HG03103 (cell line): ENCODE measurements around the gene PLXND1.

Source experiments
- ATAC-seq: cut with Tn5 transposase; IDR thresholded peaks from one replicate; pipeline ENCODE4 v1.9.1; 2021; ENCODE audit warnings: low read depth; ENCODE audit not compliant: unreplicated experiment

Gene PLXND1

DNA sequence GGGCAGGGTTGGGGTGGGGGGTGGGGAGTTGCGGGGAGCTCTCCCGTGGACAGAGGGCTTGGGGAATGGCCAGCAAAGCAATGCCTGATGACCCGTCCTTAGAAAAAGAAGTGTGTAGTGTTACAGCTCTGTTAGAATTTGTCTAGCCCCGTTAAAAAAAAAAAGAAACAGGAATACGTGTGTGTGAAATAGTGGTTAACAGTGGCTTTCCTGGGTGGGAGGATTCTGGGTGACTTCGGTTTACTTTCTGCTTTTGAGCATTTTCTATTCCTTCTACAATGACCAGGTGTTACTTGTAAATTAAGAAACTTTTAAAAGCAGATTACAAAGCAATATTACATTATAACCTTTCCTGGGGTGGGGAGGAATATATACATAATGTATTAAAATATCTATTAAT is 38.5 kb downstream of the PLXND1 start:
- ATAC-seq = no peak

- ATAC-seq = no peak
Measured at GRCh38 chr3:129567176-129567705, 39.2 kb downstream of the PLXND1 start.

GRCh38 chr3:129565902-129566301 is 40.6 kb downstream of the PLXND1 start:
- no peak for ATAC-seq

DNA sequence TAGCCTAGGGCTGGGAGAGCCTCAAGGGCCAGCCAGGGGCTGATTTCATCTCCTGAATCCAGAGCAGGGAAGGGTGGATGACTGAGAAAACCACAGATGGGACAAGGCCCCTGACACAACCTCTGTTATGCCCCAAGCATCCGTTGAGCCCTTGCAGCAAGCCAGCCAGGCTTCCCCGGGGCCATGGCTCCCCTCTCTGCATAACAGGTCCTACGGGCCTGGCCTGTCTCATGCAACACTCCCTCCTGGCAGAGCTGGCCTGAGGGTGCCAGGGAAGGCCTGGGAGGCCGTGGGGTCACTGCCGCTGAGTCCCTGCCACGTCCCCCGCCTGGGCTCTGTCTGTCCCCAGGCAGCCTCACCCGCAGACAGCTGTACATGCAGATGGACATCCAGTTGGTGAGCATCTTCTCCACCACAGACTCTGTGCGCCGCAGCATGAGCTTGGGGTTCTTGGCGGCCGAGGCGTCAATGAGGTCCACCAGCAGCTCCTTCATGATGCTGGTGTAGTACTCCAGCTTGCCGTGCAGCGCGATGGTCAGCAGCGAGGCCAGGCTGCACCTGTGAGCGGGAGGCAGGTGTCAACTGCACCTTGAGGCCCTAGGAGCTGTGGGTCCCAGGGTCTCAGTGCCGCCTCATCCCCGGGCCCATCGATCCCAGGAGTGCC is 41.4 kb downstream of the PLXND1 start:
- no peak for ATAC-seq

DNA sequence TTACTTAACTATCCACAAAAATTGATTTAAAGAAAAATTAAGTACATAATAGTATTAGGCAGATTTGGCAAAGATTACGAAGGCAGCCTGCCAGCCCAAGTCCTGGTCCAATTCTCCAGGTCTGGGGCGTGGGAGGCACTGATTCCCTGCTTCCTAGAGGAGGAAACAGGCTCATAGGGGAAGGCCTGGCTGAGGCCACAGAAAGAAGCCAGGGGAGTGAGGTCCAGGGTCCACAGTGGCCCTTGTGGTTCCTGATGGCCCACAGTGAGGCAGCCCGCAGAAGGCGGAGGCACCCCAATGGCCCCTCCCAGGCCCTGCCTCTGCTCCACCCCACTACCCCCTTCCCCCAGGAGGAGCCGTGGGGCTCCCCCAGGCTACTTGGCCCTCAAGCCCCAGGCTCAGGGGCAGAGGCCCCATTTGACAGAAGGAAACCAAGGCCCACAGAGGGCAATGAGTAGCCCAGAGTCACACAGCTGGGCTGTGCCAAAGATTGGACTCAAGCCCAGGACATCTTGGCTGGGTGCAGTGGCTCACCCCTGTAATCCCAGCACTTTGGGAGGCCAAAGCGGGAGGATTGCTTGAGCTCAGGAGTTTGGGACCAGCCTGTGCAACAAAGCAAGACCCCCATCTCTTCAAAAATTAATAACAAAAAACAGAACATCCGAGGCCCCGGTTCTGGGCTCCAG is 42.5 kb downstream of the PLXND1 start:
- no peak for ATAC-seq

DNA sequence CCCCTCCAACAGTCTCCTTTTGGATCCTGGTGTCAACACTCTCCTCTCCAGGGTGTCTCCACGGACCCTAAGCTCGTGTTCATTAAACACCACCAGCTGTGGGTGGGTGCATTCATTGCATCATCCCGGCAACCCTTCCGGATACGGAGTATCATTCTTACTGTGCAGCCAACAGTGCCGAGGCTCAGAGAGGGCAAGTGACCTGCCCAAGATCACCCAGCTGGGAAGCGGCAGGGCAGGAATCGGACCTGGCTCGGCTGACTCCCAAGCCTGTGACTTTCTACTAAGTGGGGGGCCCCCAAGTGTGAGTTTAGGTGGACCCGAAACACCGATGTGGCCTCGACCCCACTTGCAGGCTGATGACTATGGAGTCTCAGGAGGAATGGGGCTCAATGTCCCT is 43.1 kb downstream of the PLXND1 start:
- no peak for ATAC-seq

DNA sequence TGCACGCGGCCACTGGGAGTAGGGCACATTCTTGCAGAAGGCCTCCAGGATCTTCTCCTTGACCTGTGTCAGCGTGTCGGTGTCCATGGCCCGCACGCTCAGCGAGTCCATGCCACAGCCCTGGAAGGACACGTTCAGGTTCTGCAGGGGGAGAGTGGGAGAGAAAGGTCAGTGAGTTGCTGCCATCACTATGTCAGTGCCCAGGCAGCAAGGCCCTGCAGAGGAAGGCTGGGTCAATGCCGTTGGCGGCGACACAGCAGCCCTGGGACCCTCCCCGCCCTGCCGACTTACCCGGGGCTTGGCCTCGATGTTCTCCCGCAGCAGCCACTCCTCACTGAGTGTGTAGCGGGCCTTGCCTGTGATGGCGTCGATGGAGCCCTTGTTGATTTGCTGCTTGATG is 43.7 kb downstream of the PLXND1 start:
- ATAC-seq = no peak

- ATAC-seq = no peak
Measured at GRCh38 chr3:129561619-129562248, 44.7 kb downstream of the PLXND1 start.

DNA sequence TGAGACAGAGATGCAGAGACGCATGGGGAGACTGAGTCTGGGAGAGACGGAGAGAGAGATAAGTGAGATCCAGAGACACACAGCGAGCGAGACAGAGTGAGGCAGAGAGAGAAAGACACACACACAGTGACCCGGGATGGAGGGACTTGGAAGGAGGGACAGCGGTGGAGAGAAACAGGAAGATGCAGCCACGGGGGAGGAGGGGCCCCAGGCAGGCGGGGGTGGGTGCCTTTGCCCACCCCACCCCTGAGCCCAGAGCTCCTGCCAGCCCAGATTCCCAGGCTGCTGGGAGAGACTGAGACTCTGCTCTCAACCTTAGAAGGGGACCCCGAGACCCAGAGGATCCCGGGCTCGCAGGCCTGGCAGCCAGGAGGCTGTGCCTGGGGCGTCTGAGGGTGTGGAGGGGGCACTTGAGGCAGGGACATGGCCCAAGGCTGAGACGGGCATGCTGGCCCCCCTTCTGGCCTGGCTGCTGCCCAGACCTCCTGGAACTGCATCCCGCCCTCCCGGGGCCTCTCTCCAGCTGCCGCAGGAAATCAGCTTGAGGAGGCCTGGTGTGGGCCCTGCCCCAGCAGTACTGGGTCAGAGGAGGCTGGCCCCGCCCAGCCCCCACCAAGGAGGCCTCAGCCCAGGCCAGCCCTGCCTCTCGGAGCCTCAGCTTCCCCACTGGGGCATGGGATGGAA is 45.4 kb downstream of the PLXND1 start:
- ATAC-seq = no peak

GRCh38 chr3:129560269-129560787 is 46.1 kb downstream of the PLXND1 start:
- no peak for ATAC-seq

DNA sequence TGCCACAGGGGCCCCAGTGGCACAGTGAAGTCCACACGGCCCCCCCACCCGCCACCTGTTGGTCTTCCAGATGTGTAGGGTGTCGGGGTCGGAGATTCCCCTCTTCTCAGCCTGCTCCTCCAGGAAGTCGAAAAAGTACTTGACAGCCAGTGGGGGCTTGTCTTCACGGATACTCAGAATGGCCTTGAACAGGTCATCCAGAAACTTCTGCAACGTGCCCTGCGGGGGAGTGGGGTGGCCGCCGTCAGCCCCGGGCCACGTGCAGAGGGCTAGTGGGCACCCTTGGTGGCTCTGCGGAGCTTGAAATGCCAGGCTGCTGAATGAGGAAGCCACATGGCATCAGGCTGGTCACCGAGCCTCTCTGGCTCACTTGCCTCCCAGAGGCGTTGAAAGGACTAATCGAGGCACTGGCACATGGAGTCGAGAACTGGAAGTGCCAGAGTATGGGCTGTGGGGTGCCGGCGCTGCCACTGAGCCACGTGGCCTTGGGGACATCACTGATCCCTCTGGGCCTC is 46.9 kb downstream of the PLXND1 start:
- no peak for ATAC-seq

GRCh38 chr3:129558772-129559564 is 47.5 kb downstream of the PLXND1 start:
- no peak for ATAC-seq

DNA sequence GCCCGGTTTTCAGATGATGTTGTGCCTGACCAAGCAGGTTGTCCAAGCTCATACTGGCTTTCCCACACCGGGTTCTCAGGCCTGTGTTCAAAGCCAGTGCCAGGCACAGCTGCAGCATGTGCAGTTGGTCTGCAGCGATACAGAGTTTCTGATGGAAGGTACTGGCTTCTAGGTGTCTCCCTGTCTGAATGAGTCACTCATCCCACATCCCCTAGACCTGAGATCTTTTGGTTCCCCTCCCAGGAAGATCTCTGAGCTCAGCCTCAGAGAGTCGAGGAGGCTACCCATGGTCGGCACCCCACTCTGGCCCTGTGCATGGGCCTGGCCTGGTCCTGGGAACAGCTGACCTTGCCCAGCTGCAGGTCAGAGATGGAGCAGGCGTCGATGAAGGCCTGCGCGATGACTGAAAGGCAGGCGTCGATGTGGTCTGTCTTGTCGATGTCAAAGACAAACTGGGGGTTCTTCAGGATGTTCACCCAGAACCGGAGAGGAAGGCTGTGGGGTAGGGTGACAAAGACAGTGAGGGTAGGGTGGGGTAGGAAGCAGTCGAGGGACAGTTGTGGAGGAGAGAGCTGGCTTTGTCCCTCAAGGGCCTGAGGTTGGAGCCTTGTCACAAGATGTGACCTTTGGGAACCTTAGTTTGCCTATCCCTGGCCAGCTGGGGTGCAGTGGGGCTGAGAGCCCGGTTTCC is 48.2 kb downstream of the PLXND1 start:
- ATAC-seq = no peak

DNA sequence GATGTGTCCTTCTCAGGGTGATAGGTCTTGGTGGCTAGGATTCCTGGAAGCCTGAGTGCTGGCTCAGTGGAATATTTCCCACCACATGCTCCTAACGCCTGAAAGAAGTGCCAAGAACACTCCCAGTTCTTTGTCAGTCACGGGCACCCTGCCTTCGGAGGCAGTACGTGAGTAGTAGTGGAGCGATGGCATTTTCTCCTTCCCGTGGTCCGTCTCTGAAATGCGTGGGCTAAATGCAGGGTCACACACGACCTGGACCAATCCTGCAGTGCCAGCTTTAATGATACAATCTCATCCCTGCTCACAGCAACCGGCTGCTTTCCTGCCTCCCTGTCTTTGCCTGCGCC is 49.0 kb downstream of the PLXND1 start:
- ATAC-seq = no peak

GRCh38 chr3:129556890-129557547 is 49.5 kb downstream of the PLXND1 start:
- ATAC-seq = no peak

DNA sequence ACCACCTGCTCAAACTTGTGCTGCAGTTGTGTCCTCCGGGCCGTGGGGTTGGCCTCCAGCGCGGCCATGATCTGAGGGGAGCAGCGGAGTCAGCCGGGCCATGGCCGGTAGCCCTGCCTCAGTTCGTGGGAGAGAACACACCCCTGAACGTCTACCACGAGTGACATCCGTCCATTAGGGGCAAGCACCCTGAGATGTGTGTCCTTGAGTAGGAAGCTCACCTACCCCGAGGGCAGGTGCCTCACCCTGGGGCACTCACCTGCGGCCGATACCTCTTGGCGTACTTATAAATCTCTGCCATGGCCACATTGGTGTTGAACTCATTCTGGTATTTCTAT is 50.1 kb downstream of the PLXND1 start:
- ATAC-seq = no peak

DNA sequence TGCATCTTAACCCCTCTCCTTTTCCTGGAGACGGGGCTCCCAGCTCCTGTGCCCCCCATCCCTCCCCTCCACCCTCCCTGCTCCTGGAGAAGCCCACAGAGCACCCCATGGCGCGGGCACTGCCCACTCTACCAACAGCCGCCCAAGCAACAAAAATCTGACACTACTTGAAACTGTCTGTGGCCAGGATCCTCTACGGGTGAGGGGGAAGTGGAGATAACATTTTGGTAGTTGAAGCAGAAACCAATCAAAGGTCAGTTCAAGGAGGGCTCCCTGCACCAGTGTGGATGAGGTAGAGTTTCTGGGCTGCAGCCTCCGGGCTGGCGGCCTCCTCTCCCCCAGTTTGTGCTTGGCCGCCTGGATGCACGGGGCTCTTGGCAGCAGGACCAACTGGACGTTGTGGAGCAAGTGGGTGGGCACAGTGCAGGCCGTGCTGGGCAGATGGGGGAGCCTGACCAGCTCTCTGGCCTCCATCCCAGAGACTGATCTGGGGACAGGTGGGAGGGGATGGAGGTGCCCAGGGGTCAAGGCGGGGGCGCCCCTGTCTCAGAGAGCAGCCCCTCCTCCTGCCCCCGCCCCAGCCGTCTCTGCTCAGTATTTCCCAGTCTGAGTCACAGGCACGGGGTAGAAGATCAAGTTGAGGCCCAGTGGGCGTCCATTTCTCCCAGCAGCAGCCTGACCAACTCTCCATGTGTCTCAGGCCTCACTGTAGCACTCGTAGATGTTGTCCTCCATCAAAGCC is 50.7 kb downstream of the PLXND1 start:
- ATAC-seq = no peak

- ATAC-seq = no peak
Measured at GRCh38 chr3:129555153-129555550, 51.3 kb downstream of the PLXND1 start.
